ENCODE data around the gene DDX43.

The DDX43 gene

DNA sequence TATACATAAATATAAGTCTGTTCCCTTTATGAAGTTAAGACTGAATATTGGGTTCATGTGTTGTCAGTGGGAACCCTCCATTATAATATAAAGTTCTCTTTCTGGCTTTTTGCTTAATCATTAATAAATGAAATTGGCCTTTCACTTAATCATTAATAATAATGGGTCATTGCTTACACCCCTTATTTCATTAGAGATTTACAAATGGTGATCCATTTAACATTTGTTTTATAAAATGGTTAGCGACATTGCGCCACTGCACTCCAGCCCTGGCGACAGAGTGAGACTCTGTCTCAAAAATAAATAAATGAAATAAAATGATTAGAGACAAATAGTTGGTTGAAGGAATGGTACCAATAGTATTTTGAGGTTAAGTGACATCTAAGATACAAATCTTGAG, 18.5 kb downstream of the DDX43 start:
- H3K18ac ChIP-seq (ENCODE audit: low read length): no peak overlapping the region
- H3K14ac ChIP-seq (ENCODE audit: low read length): no peak overlapping the region
- H4K12ac ChIP-seq (ENCODE audit: low read depth, low read length): no peak overlapping the region
- H2AFZ ChIP-seq (ENCODE audit: insufficient read depth, low read length, poor library complexity): no peak overlapping the region
- H3K4me3 ChIP-seq (ENCODE audit: low read depth, low read length): no peak overlapping the region
- H3K27me3 ChIP-seq (ENCODE audit: insufficient read depth, low read length): no peaks in the 10 kb centered on the region
- H2BK12ac ChIP-seq (ENCODE audit: low read length): no peak overlapping the region
- no peaks in the 10 kb centered on the region for H3K36me3 ChIP-seq (ENCODE audit: control insufficient read depth in 1 of 2, insufficient read depth in 2 of 2, low read length in 2 of 2)
- H3K79me2 ChIP-seq (ENCODE audit: control insufficient read depth, insufficient read depth, low read length, poor library complexity): no peaks in the 10 kb centered on the region
- H4K8ac ChIP-seq (ENCODE audit: low read depth, low read length): no peak overlapping the region
- H2BK120ac ChIP-seq (ENCODE audit: insufficient read depth, low read length, poor library complexity): no peak overlapping the region
- H3K4ac ChIP-seq (ENCODE audit: low read depth, low read length): no peak overlapping the region
- no peak overlapping the region for H3K27ac ChIP-seq (ENCODE audit: low read depth, low read length)
- H3K4me1 ChIP-seq (ENCODE audit: control insufficient read depth in 1 of 2, insufficient read depth in 2 of 2, low read length in 2 of 2): no peaks in the 10 kb centered on the region
- no peak overlapping the region for H4K91ac ChIP-seq (ENCODE audit: low read depth, low read length)
- DNase-seq: no peak
- no peak overlapping the region for H3K9ac ChIP-seq (ENCODE audit: low read length)
- H3K9me3 ChIP-seq (ENCODE audit: insufficient read depth, low read depth, low read length): no peaks in the 10 kb centered on the region
- no peak overlapping the region for H3K4me2 ChIP-seq (ENCODE audit: low read length)
- no peak overlapping the region for H3K23ac ChIP-seq (ENCODE audit: low read length)
- WGBS (ENCODE audit: extremely low coverage, insufficient coverage, insufficient read length): no CpG with 5 or more reads among the region's 3 CpGs
- H3K79me1 ChIP-seq (ENCODE audit: low read length): no peaks in the 10 kb centered on the region
- no peak overlapping the region for H2BK5ac ChIP-seq (ENCODE audit: low read depth, low read length, poor library complexity)
- H2AK5ac ChIP-seq (ENCODE audit: low read length): no peak overlapping the region

DNA sequence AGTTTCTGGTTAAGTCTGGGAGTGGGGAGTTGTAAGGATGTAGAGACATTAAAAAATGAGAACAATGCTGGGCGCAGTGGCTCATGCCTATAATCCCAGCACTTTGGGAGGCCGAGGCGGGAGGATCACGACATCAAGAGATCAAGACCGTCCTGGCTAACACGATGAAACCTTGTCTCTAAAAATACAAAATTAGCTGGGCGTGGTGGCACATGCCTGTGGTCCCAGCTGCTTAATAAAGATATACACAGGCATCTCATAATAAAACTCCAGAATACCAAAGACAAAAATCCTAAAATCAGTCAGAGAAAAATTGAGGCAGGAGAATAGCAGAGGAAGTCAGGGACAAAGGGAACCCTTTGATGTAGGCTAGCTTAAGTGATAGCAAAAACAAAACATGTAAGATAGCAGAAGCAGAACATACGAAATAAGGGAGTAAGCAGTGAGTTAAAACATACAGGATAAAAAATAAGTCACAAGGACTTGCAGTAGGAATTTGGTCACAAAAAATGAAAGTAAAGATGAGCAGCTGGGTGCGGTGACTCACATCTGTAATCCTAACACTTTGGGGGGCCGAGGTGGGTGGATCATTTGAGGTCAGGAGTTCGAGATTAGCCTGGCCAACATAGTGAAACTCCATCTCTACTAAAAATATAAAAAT, 23.6 kb downstream of the DDX43 start:
- Histone ChIP-seq H3K79me2 (ENCODE audit: control insufficient read depth, insufficient read depth, low read length, poor library complexity) (no peaks in the 10 kb centered on the region), H3K9ac (ENCODE audit: low read length) (no peak overlapping the region)
- no CpG with 5 or more reads among the region's 11 CpGs for WGBS (ENCODE audit: extremely low coverage, insufficient coverage, insufficient read length)

DNA sequence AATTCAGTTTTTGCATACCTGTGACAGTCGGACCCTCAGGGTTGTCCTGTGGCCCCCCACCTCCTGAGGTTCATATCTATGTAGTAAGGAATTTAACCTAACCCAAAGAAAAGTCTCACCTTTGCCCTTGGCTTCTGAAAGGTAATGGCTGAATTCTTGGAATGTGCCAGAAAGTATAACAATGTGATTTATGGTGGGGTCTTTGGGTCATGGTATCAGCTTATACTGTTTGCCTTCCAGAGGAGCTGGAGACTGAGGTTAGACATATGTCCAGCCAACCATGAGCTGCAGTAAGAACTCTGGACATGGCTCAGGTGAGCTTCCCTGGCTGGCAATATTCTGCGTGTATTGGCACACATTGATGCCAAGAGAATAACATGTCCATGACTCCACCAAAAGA, 26.9 kb downstream of the DDX43 start:
- Histone ChIP-seq H3K36me3 (ENCODE audit: control insufficient read depth in 1 of 2, insufficient read depth in 2 of 2, low read length in 2 of 2) (no peaks in the 10 kb centered on the region), H3K14ac (ENCODE audit: low read length) (no peak overlapping the region), H2AFZ (ENCODE audit: insufficient read depth, low read length, poor library complexity) (no peak overlapping the region), H3K9me3 (ENCODE audit: insufficient read depth, low read depth, low read length) (no peaks in the 10 kb centered on the region), H3K79me1 (ENCODE audit: low read length) (no peaks in the 10 kb centered on the region), H2BK120ac (ENCODE audit: insufficient read depth, low read length, poor library complexity) (no peak overlapping the region), H2AK5ac (ENCODE audit: low read length) (no peak overlapping the region), H3K9ac (ENCODE audit: low read length) (no peak overlapping the region), H2BK12ac (ENCODE audit: low read length) (no peak overlapping the region), H3K4me2 (ENCODE audit: low read length) (no peak overlapping the region), H3K27me3 (ENCODE audit: insufficient read depth, low read length) (no peaks in the 10 kb centered on the region), H3K4ac (ENCODE audit: low read depth, low read length) (no peak overlapping the region), H4K12ac (ENCODE audit: low read depth, low read length) (no peak overlapping the region), H3K18ac (ENCODE audit: low read length) (no peak overlapping the region), H3K4me1 (ENCODE audit: control insufficient read depth in 1 of 2, insufficient read depth in 2 of 2, low read length in 2 of 2) (peaks cover 0 to 3% of the 10 kb centered on the region in 2 experiments), H3K23ac (ENCODE audit: low read length) (no peak overlapping the region), H4K8ac (ENCODE audit: low read depth, low read length) (no peak overlapping the region), H3K79me2 (ENCODE audit: control insufficient read depth, insufficient read depth, low read length, poor library complexity) (no peaks in the 10 kb centered on the region), H3K27ac (ENCODE audit: low read depth, low read length) (no peak overlapping the region), H2BK5ac (ENCODE audit: low read depth, low read length, poor library complexity) (no peak overlapping the region), H3K4me3 (ENCODE audit: low read depth, low read length) (no peak overlapping the region), H4K91ac (ENCODE audit: low read depth, low read length) (no peak overlapping the region)
- WGBS (ENCODE audit: extremely low coverage, insufficient coverage, insufficient read length): no CpG with 5 or more reads among the region's 2 CpGs
- no peak for DNase-seq

More for the DNA sequence above, 23.6 kb downstream of the DDX43 start:
- H3K9me3 ChIP-seq (ENCODE audit: insufficient read depth, low read depth, low read length): no peaks in the 10 kb centered on the region
- no peaks in the 10 kb centered on the region for H3K79me1 ChIP-seq (ENCODE audit: low read length)
- no peak overlapping the region for H3K4me2 ChIP-seq (ENCODE audit: low read length)
- no peak overlapping the region for H2AFZ ChIP-seq (ENCODE audit: insufficient read depth, low read length, poor library complexity)
- no peak overlapping the region for H2AK5ac ChIP-seq (ENCODE audit: low read length)
- no peak overlapping the region for H4K8ac ChIP-seq (ENCODE audit: low read depth, low read length)
- no peak overlapping the region for H3K18ac ChIP-seq (ENCODE audit: low read length)
- H3K23ac ChIP-seq (ENCODE audit: low read length): no peak overlapping the region
- no peaks in the 10 kb centered on the region for H3K27me3 ChIP-seq (ENCODE audit: insufficient read depth, low read length)
- no peak overlapping the region for H4K12ac ChIP-seq (ENCODE audit: low read depth, low read length)
- H3K4me1 ChIP-seq (ENCODE audit: control insufficient read depth in 1 of 2, insufficient read depth in 2 of 2, low read length in 2 of 2): peaks cover 0 to 3% of the 10 kb centered on the region in 2 experiments
- H3K14ac ChIP-seq (ENCODE audit: low read length): no peak overlapping the region
- no peak overlapping the region for H3K4ac ChIP-seq (ENCODE audit: low read depth, low read length)
- no peaks in the 10 kb centered on the region for H3K36me3 ChIP-seq (ENCODE audit: control insufficient read depth in 1 of 2, insufficient read depth in 2 of 2, low read length in 2 of 2)
- no peak overlapping the region for H2BK5ac ChIP-seq (ENCODE audit: low read depth, low read length, poor library complexity)
- H4K91ac ChIP-seq (ENCODE audit: low read depth, low read length): no peak overlapping the region
- no peak overlapping the region for H2BK120ac ChIP-seq (ENCODE audit: insufficient read depth, low read length, poor library complexity)
- no peak overlapping the region for H3K4me3 ChIP-seq (ENCODE audit: low read depth, low read length)
- no peak overlapping the region for H2BK12ac ChIP-seq (ENCODE audit: low read length)
- no peak overlapping the region for H3K27ac ChIP-seq (ENCODE audit: low read depth, low read length)
- DNase-seq: no peak

DNA sequence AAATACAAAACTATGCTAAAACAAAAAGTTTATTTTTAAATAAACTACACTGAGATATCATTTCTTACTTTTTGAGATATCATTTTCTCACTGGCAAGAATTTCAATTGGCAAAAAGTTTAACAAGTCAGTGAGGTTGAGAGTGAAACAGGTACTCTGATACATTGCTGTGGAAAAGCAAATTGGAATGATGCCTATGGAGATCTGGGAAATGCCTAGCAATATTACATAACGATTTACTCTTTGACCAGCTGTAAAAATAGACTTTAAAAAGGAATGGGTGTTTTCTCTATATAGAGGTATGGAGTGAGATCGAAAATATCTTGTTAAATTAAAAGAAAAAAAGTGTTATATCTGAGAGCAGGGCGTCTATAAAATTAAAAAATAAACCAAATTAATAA, 40.6 kb downstream of the DDX43 start:
- Histone ChIP-seq H3K79me2 (ENCODE audit: control insufficient read depth, insufficient read depth, low read length, poor library complexity) (no peaks in the 10 kb centered on the region), H3K9me3 (ENCODE audit: insufficient read depth, low read depth, low read length) (no peaks in the 10 kb centered on the region), H3K4ac (ENCODE audit: low read depth, low read length) (no peak overlapping the region), H4K8ac (ENCODE audit: low read depth, low read length) (no peak overlapping the region), H2BK12ac (ENCODE audit: low read length) (no peak overlapping the region), H3K79me1 (ENCODE audit: low read length) (no peaks in the 10 kb centered on the region), H3K27me3 (ENCODE audit: insufficient read depth, low read length) (no peaks in the 10 kb centered on the region), H3K4me2 (ENCODE audit: low read length) (no peak overlapping the region), H2AK5ac (ENCODE audit: low read length) (no peak overlapping the region), H3K4me3 (ENCODE audit: low read depth, low read length) (no peak overlapping the region), H3K23ac (ENCODE audit: low read length) (no peak overlapping the region), H4K91ac (ENCODE audit: low read depth, low read length) (no peak overlapping the region), H4K12ac (ENCODE audit: low read depth, low read length) (no peak overlapping the region), H3K9ac (ENCODE audit: low read length) (no peak overlapping the region), H3K18ac (ENCODE audit: low read length) (no peak overlapping the region), H3K14ac (ENCODE audit: low read length) (no peak overlapping the region), H2BK120ac (ENCODE audit: insufficient read depth, low read length, poor library complexity) (no peak overlapping the region), H2AFZ (ENCODE audit: insufficient read depth, low read length, poor library complexity) (no peak overlapping the region), H3K27ac (ENCODE audit: low read depth, low read length) (no peak overlapping the region), H3K4me1 (ENCODE audit: control insufficient read depth in 1 of 2, insufficient read depth in 2 of 2, low read length in 2 of 2) (no peaks in the 10 kb centered on the region), H3K36me3 (ENCODE audit: control insufficient read depth in 1 of 2, insufficient read depth in 2 of 2, low read length in 2 of 2) (no peaks in the 10 kb centered on the region), H2BK5ac (ENCODE audit: low read depth, low read length, poor library complexity) (no peak overlapping the region)
- DNase-seq: no peak
- 100% methylated on average over 1 of the region's 3 CpGs for WGBS (ENCODE audit: extremely low coverage, insufficient coverage, insufficient read length)

All from trophoblast cell (in vitro differentiated cells and primary cell).